Thyroid gland (tissue), 4 donors: Measurements from ENCODE around the gene MRPS6.

Experiments used
- POLR2A ChIP-seq, 2 donors: fragments of 450-650 bp; IDR thresholded peaks; one replicate each; pipeline ENCODE4 v1.6.1; 2017; ENCODE audit warnings: antibody characterized with exemption in 2 of 2, mild to moderate bottlenecking in 2 of 2, moderate library complexity in 1 of 2
- TF ChIP-seq, protein P1 (sequence below), 6 experiments: fragments of 200-600 bp in 3 of 6; fragments of 450-650 bp in 3 of 6; sonication (generic) in 3 of 6; IDR thresholded peaks; one replicate each; pipeline ENCODE4 v1.5.1; 2016 to 2019; ENCODE audit warnings: antibody characterized with exemption in 6 of 6, mild to moderate bottlenecking in 2 of 6, inconsistent platforms in 1 of 6, moderate library complexity in 1 of 6

DNA sequence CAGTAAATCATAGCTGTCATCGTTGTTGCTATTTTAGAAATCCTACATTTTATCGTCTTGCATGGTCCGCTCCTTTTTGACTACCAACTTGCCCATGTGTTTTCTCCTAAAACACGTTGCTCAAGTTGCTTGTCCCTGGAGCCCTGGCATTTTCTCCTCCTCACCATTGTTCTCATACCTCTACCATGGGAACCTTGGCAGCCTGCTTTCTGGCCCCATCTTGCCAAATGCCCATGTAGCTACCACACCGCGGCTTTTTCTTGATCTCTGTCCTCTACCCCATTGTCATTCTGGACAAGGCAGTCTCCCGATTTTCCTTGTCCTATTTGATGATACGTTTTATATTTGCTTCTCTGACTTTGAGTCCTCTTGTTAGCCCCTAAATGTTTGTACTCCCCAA lies 50.2 kb downstream of the MRPS6 start:
- TF ChIP-seq POLR2A (IDR thresholded peaks at IDR 0.05): no peak
- TF ChIP-seq, protein P1, sequence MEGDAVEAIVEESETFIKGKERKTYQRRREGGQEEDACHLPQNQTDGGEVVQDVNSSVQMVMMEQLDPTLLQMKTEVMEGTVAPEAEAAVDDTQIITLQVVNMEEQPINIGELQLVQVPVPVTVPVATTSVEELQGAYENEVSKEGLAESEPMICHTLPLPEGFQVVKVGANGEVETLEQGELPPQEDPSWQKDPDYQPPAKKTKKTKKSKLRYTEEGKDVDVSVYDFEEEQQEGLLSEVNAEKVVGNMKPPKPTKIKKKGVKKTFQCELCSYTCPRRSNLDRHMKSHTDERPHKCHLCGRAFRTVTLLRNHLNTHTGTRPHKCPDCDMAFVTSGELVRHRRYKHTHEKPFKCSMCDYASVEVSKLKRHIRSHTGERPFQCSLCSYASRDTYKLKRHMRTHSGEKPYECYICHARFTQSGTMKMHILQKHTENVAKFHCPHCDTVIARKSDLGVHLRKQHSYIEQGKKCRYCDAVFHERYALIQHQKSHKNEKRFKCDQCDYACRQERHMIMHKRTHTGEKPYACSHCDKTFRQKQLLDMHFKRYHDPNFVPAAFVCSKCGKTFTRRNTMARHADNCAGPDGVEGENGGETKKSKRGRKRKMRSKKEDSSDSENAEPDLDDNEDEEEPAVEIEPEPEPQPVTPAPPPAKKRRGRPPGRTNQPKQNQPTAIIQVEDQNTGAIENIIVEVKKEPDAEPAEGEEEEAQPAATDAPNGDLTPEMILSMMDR (IDR thresholded peaks at IDR 0.05): no peak
